GM21619 (cell line): ENCODE data around the gene LTBP1.
"Not testable (repeated sequence)": the region's sequence is repeated elsewhere in the genome, so short reads cannot be mapped to it uniquely, and the experiment has no call there.

Experiments used
- ATAC-seq: cut with Tn5 transposase; IDR thresholded peaks from one replicate; pipeline ENCODE4 v1.9.1; 2021; ENCODE audit not compliant: unreplicated experiment

Gene LTBP1

GRCh38 chr2:33134791-33135560, 188.2 kb downstream of the LTBP1 start:
- ATAC-seq = no peak

- no peak for ATAC-seq
These were observed 188.9 kb downstream of the LTBP1 start for GRCh38 chr2:33135645-33136044.

GRCh38 chr2:33136056-33136455, 189.3 kb downstream of the LTBP1 start:
- no peak for ATAC-seq

GRCh38 chr2:33136566-33136965, 189.8 kb downstream of the LTBP1 start:
- no peak for ATAC-seq

GRCh38 chr2:33137331-33137730, 190.6 kb downstream of the LTBP1 start:
- no peak for ATAC-seq

- no peak for ATAC-seq
These were observed 193.2 kb downstream of the LTBP1 start for GRCh38 chr2:33139949-33140348.

GRCh38 chr2:33141476-33141875, 194.7 kb downstream of the LTBP1 start:
- ATAC-seq = no peak

GRCh38 chr2:33142810-33143209, 196.1 kb downstream of the LTBP1 start:
- no peak for ATAC-seq

GRCh38 chr2:33144243-33144642, 197.5 kb downstream of the LTBP1 start:
- ATAC-seq = no peak

GRCh38 chr2:33145459-33145858, 198.7 kb downstream of the LTBP1 start:
- no peak for ATAC-seq

GRCh38 chr2:33146102-33146501, 199.3 kb downstream of the LTBP1 start:
- no peak for ATAC-seq

- ATAC-seq = no peak
These were observed 206.3 kb downstream of the LTBP1 start for GRCh38 chr2:33153008-33153407.

GRCh38 chr2:33158482-33159003, 211.8 kb downstream of the LTBP1 start:
- no peak for ATAC-seq

GRCh38 chr2:33160191-33160590, 213.4 kb downstream of the LTBP1 start:
- no peak for ATAC-seq

- no peak for ATAC-seq
These were observed 219.6 kb downstream of the LTBP1 start for GRCh38 chr2:33166287-33166881.

- ATAC-seq = no peak
These were observed 221.0 kb downstream of the LTBP1 start for GRCh38 chr2:33167622-33168245.

GRCh38 chr2:33168425-33168824, 221.7 kb downstream of the LTBP1 start:
- ATAC-seq = no peak

GRCh38 chr2:33168922-33169321, 222.2 kb downstream of the LTBP1 start:
- no peak for ATAC-seq

GRCh38 chr2:33170251-33170650, 223.5 kb downstream of the LTBP1 start:
- ATAC-seq = not testable (repeated sequence)

GRCh38 chr2:33177627-33178026, 230.9 kb downstream of the LTBP1 start:
- no peak for ATAC-seq

- no peak for ATAC-seq
These were observed 231.5 kb downstream of the LTBP1 start for GRCh38 chr2:33178209-33178608.

- no peak for ATAC-seq
These were observed 234.2 kb downstream of the LTBP1 start for GRCh38 chr2:33180915-33181314.
